ENCODE results near the gene IL9. TPM values are rescaled to one million over a fixed set of nuclear protein-coding genes. Genes with fewer than 3 reads are reported as not detected.

The IL9 gene
- not detected for total RNA-seq

- intact Hi-C loops (cut with DNase I), result no loop called here
- DNase-seq, result no peak
- Histone ChIP-seq H3K4me3 (no peak within 1 kb of the TSS), H3K4me1 (peaks cover 0 to 18% (median 7%) of the 10 kb centered on the region in 3 donors), H3K27me3 (peaks cover 0 to 33% (median 0%) of the 10 kb centered on the region in 4 donors), H3K36me3 (no peaks in the 10 kb centered on the region), H3K9me3 (no peaks in the 10 kb centered on the region), H3K27ac (no peak within 1 kb of the TSS)
- no peak for TF ChIP-seq POLR2A (IDR thresholded peaks at IDR 0.05)
- TF ChIP-seq, protein P1, sequence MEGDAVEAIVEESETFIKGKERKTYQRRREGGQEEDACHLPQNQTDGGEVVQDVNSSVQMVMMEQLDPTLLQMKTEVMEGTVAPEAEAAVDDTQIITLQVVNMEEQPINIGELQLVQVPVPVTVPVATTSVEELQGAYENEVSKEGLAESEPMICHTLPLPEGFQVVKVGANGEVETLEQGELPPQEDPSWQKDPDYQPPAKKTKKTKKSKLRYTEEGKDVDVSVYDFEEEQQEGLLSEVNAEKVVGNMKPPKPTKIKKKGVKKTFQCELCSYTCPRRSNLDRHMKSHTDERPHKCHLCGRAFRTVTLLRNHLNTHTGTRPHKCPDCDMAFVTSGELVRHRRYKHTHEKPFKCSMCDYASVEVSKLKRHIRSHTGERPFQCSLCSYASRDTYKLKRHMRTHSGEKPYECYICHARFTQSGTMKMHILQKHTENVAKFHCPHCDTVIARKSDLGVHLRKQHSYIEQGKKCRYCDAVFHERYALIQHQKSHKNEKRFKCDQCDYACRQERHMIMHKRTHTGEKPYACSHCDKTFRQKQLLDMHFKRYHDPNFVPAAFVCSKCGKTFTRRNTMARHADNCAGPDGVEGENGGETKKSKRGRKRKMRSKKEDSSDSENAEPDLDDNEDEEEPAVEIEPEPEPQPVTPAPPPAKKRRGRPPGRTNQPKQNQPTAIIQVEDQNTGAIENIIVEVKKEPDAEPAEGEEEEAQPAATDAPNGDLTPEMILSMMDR (IDR thresholded peaks at IDR 0.05), result no peak
- WGBS, 2 donors, result 60 to 62% methylated on average over 7 of the region's 7 CpGs
Observed at GRCh38 chr5:135895474-135896006, at the start of gene IL9. IL9 (minus strand) TSS chr5:135895841; CDS start chr5:135895816, 25 bp downstream.

- intact Hi-C loops (cut with DNase I), result loop anchor here (5.0 kb wide), 2 partner anchors 117 to 267 kb away; no protein-coding TSS in a partner anchor
- DNase-seq, result no peak
- WGBS, 2 donors, result 0 to 2% methylated on average over 3 of the region's 3 CpGs
- H3K27me3 ChIP-seq, result peaks cover 0 to 10% (median 0%) of the 10 kb centered on the region in 4 donors
- no peak overlapping the region for H3K4me3 ChIP-seq
- H3K9me3 ChIP-seq, result no peaks in the 10 kb centered on the region
- no peak for TF ChIP-seq POLR2A (IDR thresholded peaks at IDR 0.05)
- TF ChIP-seq, protein P1 (IDR thresholded peaks at IDR 0.05), result peak; percentile 35 to 80 (median 72)
- H3K36me3 ChIP-seq, result no peaks in the 10 kb centered on the region
- H3K4me1 ChIP-seq, result no peaks in the 10 kb centered on the region
- no peak overlapping the region for H3K27ac ChIP-seq
Observed at GRCh38 chr5:135944967-135945560, 49.4 kb upstream of the IL9 start.

GRCh38 chr5:135944564-135944963 lies 48.9 kb upstream of the IL9 start:
- intact Hi-C loops (cut with DNase I), result loop anchor here (5.0 kb wide), 1 partner anchor 268 kb away; no protein-coding TSS in a partner anchor
- no peak overlapping the region for H3K27ac ChIP-seq

GRCh38 chr5:135942202-135942771 lies 46.6 kb upstream of the IL9 start:
- H3K36me3 ChIP-seq, result no peaks in the 10 kb centered on the region
- intact Hi-C loops (cut with DNase I), result loop anchor here (5.0 kb wide), 1 partner anchor 270 kb away; no protein-coding TSS in a partner anchor
- H3K27ac ChIP-seq, result no peak overlapping the region
- no peak for DNase-seq
- 62 to 74% methylated on average over 3 of the region's 3 CpGs for WGBS, 2 donors
- peaks cover 0 to 15% (median 0%) of the 10 kb centered on the region in 4 donors for H3K27me3 ChIP-seq
- H3K9me3 ChIP-seq, result no peaks in the 10 kb centered on the region
- no peaks in the 10 kb centered on the region for H3K4me1 ChIP-seq
- no peak for TF ChIP-seq POLR2A (IDR thresholded peaks at IDR 0.05)
- TF ChIP-seq, protein P1 (IDR thresholded peaks at IDR 0.05), result no peak
- H3K4me3 ChIP-seq, result no peak overlapping the region

More at GRCh38 chr5:135944564-135944963, 48.9 kb upstream of the IL9 start:
- no peaks in the 10 kb centered on the region for H3K4me1 ChIP-seq
- no peak for DNase-seq
- H3K9me3 ChIP-seq, result no peaks in the 10 kb centered on the region
- peaks cover 0 to 15% (median 0%) of the 10 kb centered on the region in 4 donors for H3K27me3 ChIP-seq
- no peaks in the 10 kb centered on the region for H3K36me3 ChIP-seq
- H3K4me3 ChIP-seq, result no peak overlapping the region
- TF ChIP-seq, protein P1 (IDR thresholded peaks at IDR 0.05), result no peak
- TF ChIP-seq POLR2A (IDR thresholded peaks at IDR 0.05), result no peak

DNA sequence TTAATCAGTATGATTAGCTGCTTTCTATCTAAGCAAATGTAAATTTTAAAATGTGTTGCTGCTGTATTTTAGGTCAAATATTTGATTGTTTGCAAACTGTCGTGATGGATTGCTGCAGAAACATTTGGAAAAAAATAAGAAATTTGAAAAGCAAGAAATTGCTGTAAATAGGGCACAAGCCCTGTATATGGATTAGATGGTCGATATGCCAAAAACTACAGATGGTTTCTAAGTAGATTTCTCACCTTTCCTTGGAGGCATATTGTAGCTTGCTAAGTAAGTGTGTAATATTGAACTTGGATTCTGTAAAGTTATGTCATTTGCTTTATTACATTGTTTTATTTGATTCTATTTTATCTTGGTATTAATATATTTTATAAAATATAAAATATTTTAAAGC lies 46.1 kb upstream of the IL9 start:
- Histone ChIP-seq H3K36me3 (no peaks in the 10 kb centered on the region), H3K27me3 (peaks cover 0 to 15% (median 0%) of the 10 kb centered on the region in 4 donors), H3K4me1 (no peaks in the 10 kb centered on the region), H3K4me3 (no peak overlapping the region), H3K27ac (no peak overlapping the region), H3K9me3 (no peaks in the 10 kb centered on the region)
- WGBS, 2 donors, result 77 to 90% methylated on average over 2 of the region's 2 CpGs
- TF ChIP-seq, protein P1 (IDR thresholded peaks at IDR 0.05), result no peak
- no peak for TF ChIP-seq POLR2A (IDR thresholded peaks at IDR 0.05)
- no peak for DNase-seq
- intact Hi-C loops (cut with DNase I), result loop anchor here (5.0 kb wide), 1 partner anchor 271 kb away; no protein-coding TSS in a partner anchor
